Kidney (tissue), 14 donors: ENCODE results near the gene INVS. TPM values are rescaled to one million over a fixed set of nuclear protein-coding genes. Genes with fewer than 3 reads are reported as not detected.
"Not testable (repeated sequence)": the region's sequence is repeated elsewhere in the genome, so short reads cannot be mapped to it uniquely, and the experiment has no call there.

Source experiments
- DNase-seq, 5 donors: peaks; one replicate each; pipeline ENCODE4 v3.0.0-alpha.2; 2013 to 2020
- FAIRE-seq: peaks from 2 replicates; lab custom pipeline; 2012; peaks lifted over from hg19 to GRCh38; lab: Jason Lieb, UNC
- H3K27ac ChIP-seq, 2 donors: one replicate each; pipeline ENCODE4 v1.7.0; 2013; ENCODE audit warnings: low read depth in 2 of 2, low read length in 2 of 2, inconsistent platforms in 1 of 2
- H3K27me3 ChIP-seq: one replicate; pipeline ENCODE4 v1.7.1; 2013; ENCODE audit warnings: low read length, inconsistent platforms; ENCODE audit not compliant: control insufficient read depth, insufficient read depth
- H3K36me3 ChIP-seq, 3 donors: one replicate each; pipeline versions ENCODE4 v1.7.0 to v1.7.1; 2013; ENCODE audit warnings: low read length in 3 of 3, control low read depth in 1 of 3, inconsistent platforms in 1 of 3; ENCODE audit not compliant: insufficient read depth in 3 of 3, control insufficient read depth in 2 of 3
- H3K4me1 ChIP-seq, 3 donors: one replicate each; pipeline versions ENCODE4 v1.7.0 to v1.7.1; 2013; ENCODE audit warnings: low read length in 3 of 3, inconsistent platforms in 1 of 3, low read depth in 1 of 3; ENCODE audit not compliant: control insufficient read depth in 2 of 3, insufficient read depth in 2 of 3
- H3K4me3 ChIP-seq, 3 donors: one replicate each; pipeline versions ENCODE4 v1.7.0 to v1.8.1; 2013; ENCODE audit warnings: low read length in 3 of 3, control low read depth in 1 of 3, inconsistent platforms in 1 of 3
- H3K9ac ChIP-seq, 3 donors: one replicate each; pipeline versions ENCODE4 v1.7.0 to v1.7.1; 2013; ENCODE audit warnings: low read length in 3 of 3, control low read depth in 1 of 3, inconsistent platforms in 1 of 3
- H3K9me3 ChIP-seq, 3 donors: one replicate each; pipeline versions ENCODE4 v1.7.0 to v1.7.1; 2013; ENCODE audit warnings: low read length in 3 of 3, control low read depth in 1 of 3, inconsistent platforms in 1 of 3; ENCODE audit not compliant: control insufficient read depth in 2 of 3, insufficient read depth in 1 of 3
- CTCF ChIP-seq: IDR thresholded peaks from 3 replicates; pipeline ENCODE4 v1.5.1; 2012; ENCODE audit warnings: mild to moderate bottlenecking, moderate library complexity, borderline replicate concordance; ENCODE audit not compliant: insufficient read depth; ENCODE audit errors: extremely low read depth
- intact Hi-C: fragments of 100-400 bp; cut with DNase I; formaldehyde crosslinking; loops from one replicate; pipeline ENCODE4 v1.11.1; 2022
- polyA plus RNA-seq: library from polyadenylated mRNA; stranded (reverse); fragments of 350-450 nt; fragmentation: Illumina TruSeq; extraction: RNeasy Lipid Tissue Mini Kit (QIAGEN cat#74804); gene quantifications from one replicate; pipeline ENCODE4 v1.2.3, GENCODE V29; 2014; ENCODE audit warnings: low read depth, low replicate concordance; ENCODE audit not compliant: insufficient read depth
- total RNA-seq: library from RNA; stranded (reverse); fragmentation: NEBNext Ultra II Directional; extraction: Animal tissue kit (Norgen Biotek cat#: 25700); gene quantifications from one replicate; pipeline ENCODE4 v1.2.1, GENCODE V29; 2021
- donor health status: control.
- donor health status: control.
- donor health status: control.
- donor health status: control.
- donor health status: control.
- donor health status: DM: yes; HTN: yes; CAD: no.
- donor health status: Normal renal cell carcinoma (clear cell type).

INVS gene
- total and polyA plus RNA-seq, 2 donors from 2014 or later = 7.1 to 19.7 TPM

GRCh38 chr9:100091650-100092049 is 7.4 kb upstream of the INVS start:
- FAIRE-seq = no peak
- no peaks in the 10 kb centered on the region for H3K4me1 ChIP-seq

GRCh38 chr9:100092066-100092465 is 7.0 kb upstream of the INVS start:
- no peak overlapping the region for H3K4me3 ChIP-seq
- no peak for FAIRE-seq

More at GRCh38 chr9:100091650-100092049, 7.4 kb upstream of the INVS start:
- no peak overlapping the region for H3K9ac ChIP-seq
- H3K36me3 ChIP-seq = no peaks in the 10 kb centered on the region
- no peak overlapping the region for H3K27ac ChIP-seq
- TF ChIP-seq CTCF = no peak
- no peaks in the 10 kb centered on the region for H3K27me3 ChIP-seq
- DNase-seq = no peak
- no peaks in the 10 kb centered on the region for H3K9me3 ChIP-seq
- no peak overlapping the region for H3K4me3 ChIP-seq
- intact Hi-C loops = no loop called here

GRCh38 chr9:100094411-100094810 is 4.6 kb upstream of the INVS start:
- H3K36me3 ChIP-seq, H3K9ac ChIP-seq, DNase-seq, H3K4me1 ChIP-seq, intact Hi-C loops, H3K27me3 ChIP-seq, H3K9me3 ChIP-seq, H3K27ac ChIP-seq, FAIRE-seq, H3K4me3 ChIP-seq: not testable (repeated sequence)

More at GRCh38 chr9:100092066-100092465, 7.0 kb upstream of the INVS start:
- TF ChIP-seq CTCF = no peak
- intact Hi-C loops = no loop called here
- no peak overlapping the region for H3K27ac ChIP-seq
- no peaks in the 10 kb centered on the region for H3K36me3 ChIP-seq
- no peak for DNase-seq
- no peaks in the 10 kb centered on the region for H3K4me1 ChIP-seq
- no peaks in the 10 kb centered on the region for H3K9me3 ChIP-seq
- no peak overlapping the region for H3K9ac ChIP-seq
- no peaks in the 10 kb centered on the region for H3K27me3 ChIP-seq

- Histone ChIP-seq H3K4me1 (peaks cover 5 to 11% (median 6%) of the 10 kb centered on the region in 3 donors), H3K9me3 (no peaks in the 10 kb centered on the region), H3K36me3 (no peaks in the 10 kb centered on the region), H3K4me3 (no peak overlapping the region), H3K27me3 (no peaks in the 10 kb centered on the region), H3K9ac (no peak overlapping the region), H3K27ac (no peak overlapping the region)
- no peak for FAIRE-seq
- no peak for TF ChIP-seq CTCF
- intact Hi-C loops = no loop called here
- no peak for DNase-seq
Measured at GRCh38 chr9:100096378-100096916, 2.6 kb upstream of the INVS start.
